Erythroblast (primary cell): ENCODE data around the gene DHRS12.

Experiments used
- GATA1 ChIP-seq: IDR thresholded peaks from 2 replicates; pipeline ENCODE4 v1.6.1; 2011; ENCODE audit warnings: low read depth, mild to moderate bottlenecking, control low read depth, low read length, moderate library complexity
- POLR2A ChIP-seq: IDR thresholded peaks from 2 replicates; pipeline ENCODE4 v1.6.1; 2011; ENCODE audit warnings: mild to moderate bottlenecking, low read length

DNA sequence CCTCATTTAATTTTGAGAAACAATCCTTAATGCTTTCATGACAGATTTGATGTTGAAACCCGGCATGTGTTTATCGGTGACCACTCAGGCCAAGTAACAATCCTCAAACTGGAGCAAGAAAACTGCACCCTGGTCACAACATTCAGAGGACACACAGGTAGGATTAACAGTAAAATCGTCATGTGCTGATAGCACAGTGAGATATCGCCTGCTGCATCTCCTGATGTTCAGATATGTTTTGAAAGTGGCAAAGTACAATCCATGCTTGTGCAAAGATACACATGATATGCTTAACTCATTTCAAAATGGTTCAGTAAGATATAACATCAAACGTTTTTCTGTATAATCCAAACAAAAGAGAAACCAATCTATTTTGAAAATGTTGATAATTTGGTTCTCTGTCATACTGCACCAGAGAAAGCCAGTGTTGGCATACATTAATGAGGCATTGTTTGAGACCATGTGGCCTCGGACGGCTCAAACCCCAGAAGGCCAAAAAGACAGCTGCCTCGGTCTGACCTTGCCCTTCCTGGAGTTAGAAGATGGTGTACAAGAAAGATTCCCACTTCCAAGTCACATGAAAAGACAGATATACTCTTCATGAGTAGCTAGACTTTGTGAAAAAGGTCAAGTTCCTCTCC is 76.2 kb downstream of the DHRS12 start:
- no peak for TF ChIP-seq POLR2A
- no peak for TF ChIP-seq GATA1
